SK-N-SH (cell line): ENCODE data around the gene RARRES1.

Experiments
- CTCF ChIP-seq: fragments of 200-600 bp; sonication (generic); IDR thresholded peaks from 2 replicates; pipeline ENCODE4 v1.6.1; 2017; ENCODE audit warnings: antibody characterized with exemption, mild to moderate bottlenecking, moderate library complexity
- POLR2AphosphoS5 ChIP-seq: IDR thresholded peaks from 2 replicates; pipeline ENCODE4 v1.6.1; 2012; ENCODE audit warnings: low read depth, low read length
- RFX5 ChIP-seq: IDR thresholded peaks from 2 replicates; pipeline ENCODE4 v1.6.1; 2012; ENCODE audit warnings: mild to moderate bottlenecking, improper control_type of control experiment, low read length
- TCF12 ChIP-seq: IDR thresholded peaks from 2 replicates; pipeline ENCODE4 v1.4.0; 2012
- TF ChIP-seq, protein P1 (sequence below): fragments of 150-350 bp; IDR thresholded peaks from 2 replicates; pipeline ENCODE4 v1.6.1; 2016; ENCODE audit warnings: mild to moderate bottlenecking, low read depth, low read length

DNA sequence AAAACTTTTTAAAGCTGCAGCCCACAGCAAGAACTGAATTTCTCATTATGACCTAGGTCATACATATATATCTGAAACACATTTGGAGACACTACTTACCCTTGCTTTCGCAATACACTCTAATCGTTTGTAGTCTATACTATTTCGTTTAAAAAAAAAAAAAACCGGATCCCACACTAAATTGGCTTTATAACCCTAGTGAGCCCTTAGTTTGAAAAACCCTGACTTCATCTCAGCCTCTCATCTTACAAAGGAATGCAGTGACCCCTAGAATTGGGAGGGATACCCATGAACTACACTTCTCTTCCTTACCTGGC, 4.2 kb downstream of the RARRES1 start:
- no peak for TF ChIP-seq TCF12
- TF ChIP-seq CTCF, result no peak; the same call in 1 of the 2 replicates
- TF ChIP-seq POLR2AphosphoS5, result no peak
- no peak for TF ChIP-seq RFX5
- TF ChIP-seq, protein P1, sequence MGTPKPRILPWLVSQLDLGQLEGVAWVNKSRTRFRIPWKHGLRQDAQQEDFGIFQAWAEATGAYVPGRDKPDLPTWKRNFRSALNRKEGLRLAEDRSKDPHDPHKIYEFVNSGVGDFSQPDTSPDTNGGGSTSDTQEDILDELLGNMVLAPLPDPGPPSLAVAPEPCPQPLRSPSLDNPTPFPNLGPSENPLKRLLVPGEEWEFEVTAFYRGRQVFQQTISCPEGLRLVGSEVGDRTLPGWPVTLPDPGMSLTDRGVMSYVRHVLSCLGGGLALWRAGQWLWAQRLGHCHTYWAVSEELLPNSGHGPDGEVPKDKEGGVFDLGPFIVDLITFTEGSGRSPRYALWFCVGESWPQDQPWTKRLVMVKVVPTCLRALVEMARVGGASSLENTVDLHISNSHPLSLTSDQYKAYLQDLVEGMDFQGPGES, result no peak
